ENCODE data around the gene CER1. TPM values are rescaled to one million over a fixed set of nuclear protein-coding genes. Genes with fewer than 3 reads are reported as not detected.

Gene CER1
- polyA plus RNA-seq, 1 donor from 2014 or later: not detected

- TF ChIP-seq, protein P1, sequence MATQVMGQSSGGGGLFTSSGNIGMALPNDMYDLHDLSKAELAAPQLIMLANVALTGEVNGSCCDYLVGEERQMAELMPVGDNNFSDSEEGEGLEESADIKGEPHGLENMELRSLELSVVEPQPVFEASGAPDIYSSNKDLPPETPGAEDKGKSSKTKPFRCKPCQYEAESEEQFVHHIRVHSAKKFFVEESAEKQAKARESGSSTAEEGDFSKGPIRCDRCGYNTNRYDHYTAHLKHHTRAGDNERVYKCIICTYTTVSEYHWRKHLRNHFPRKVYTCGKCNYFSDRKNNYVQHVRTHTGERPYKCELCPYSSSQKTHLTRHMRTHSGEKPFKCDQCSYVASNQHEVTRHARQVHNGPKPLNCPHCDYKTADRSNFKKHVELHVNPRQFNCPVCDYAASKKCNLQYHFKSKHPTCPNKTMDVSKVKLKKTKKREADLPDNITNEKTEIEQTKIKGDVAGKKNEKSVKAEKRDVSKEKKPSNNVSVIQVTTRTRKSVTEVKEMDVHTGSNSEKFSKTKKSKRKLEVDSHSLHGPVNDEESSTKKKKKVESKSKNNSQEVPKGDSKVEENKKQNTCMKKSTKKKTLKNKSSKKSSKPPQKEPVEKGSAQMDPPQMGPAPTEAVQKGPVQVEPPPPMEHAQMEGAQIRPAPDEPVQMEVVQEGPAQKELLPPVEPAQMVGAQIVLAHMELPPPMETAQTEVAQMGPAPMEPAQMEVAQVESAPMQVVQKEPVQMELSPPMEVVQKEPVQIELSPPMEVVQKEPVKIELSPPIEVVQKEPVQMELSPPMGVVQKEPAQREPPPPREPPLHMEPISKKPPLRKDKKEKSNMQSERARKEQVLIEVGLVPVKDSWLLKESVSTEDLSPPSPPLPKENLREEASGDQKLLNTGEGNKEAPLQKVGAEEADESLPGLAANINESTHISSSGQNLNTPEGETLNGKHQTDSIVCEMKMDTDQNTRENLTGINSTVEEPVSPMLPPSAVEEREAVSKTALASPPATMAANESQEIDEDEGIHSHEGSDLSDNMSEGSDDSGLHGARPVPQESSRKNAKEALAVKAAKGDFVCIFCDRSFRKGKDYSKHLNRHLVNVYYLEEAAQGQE (IDR thresholded peaks at IDR 0.05; ENCODE audit: borderline replicate concordance): no peak
- no peak for TF ChIP-seq MXI1 (conservative IDR thresholded peaks at IDR 0.05; ENCODE audit: poor library complexity, severe bottlenecking)
- TF ChIP-seq TAF1 (IDR thresholded peaks at IDR 0.05; ENCODE audit: low read depth): no peak
- TF ChIP-seq, protein P2, sequence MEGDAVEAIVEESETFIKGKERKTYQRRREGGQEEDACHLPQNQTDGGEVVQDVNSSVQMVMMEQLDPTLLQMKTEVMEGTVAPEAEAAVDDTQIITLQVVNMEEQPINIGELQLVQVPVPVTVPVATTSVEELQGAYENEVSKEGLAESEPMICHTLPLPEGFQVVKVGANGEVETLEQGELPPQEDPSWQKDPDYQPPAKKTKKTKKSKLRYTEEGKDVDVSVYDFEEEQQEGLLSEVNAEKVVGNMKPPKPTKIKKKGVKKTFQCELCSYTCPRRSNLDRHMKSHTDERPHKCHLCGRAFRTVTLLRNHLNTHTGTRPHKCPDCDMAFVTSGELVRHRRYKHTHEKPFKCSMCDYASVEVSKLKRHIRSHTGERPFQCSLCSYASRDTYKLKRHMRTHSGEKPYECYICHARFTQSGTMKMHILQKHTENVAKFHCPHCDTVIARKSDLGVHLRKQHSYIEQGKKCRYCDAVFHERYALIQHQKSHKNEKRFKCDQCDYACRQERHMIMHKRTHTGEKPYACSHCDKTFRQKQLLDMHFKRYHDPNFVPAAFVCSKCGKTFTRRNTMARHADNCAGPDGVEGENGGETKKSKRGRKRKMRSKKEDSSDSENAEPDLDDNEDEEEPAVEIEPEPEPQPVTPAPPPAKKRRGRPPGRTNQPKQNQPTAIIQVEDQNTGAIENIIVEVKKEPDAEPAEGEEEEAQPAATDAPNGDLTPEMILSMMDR (IDR thresholded peaks at IDR 0.05; ENCODE audit: poor library complexity, severe bottlenecking): no peak
- TF ChIP-seq SMC3 (conservative IDR thresholded peaks at IDR 0.05; ENCODE audit: poor library complexity): no peak
- TF ChIP-seq POLR2AphosphoS5 (IDR thresholded peaks at IDR 0.05): no peak
- TF ChIP-seq RAD21 (conservative IDR thresholded peaks at IDR 0.05): no peak
- no peak for TF ChIP-seq EZH2 (IDR thresholded peaks at IDR 0.05; ENCODE audit: borderline replicate concordance, insufficient read depth, low read length, poor library complexity, severe bottlenecking)
- no peak for TF ChIP-seq EP300 (conservative IDR thresholded peaks at IDR 0.05; ENCODE audit: poor library complexity, severe bottlenecking)
- Histone ChIP-seq H3K27ac (ENCODE audit: low read length) (no peak overlapping the region), H3K4me3 (ENCODE audit: low read length) (no peak overlapping the region), H4K20me1 (ENCODE audit: insufficient read depth) (no peaks in the 10 kb centered on the region), H3K9me2 (ENCODE audit: insufficient read depth, low read length) (no peaks in the 10 kb centered on the region), H2AFZ (ENCODE audit: low read depth, low read length) (no peak overlapping the region), H3K4me2 (ENCODE audit: low read length) (no peak overlapping the region), H3K36me3 (ENCODE audit: insufficient read depth, low read length) (no peaks in the 10 kb centered on the region), H3K9ac (ENCODE audit: low read length) (no peak overlapping the region), H3K9me3 (ENCODE audit: low read length) (no peaks in the 10 kb centered on the region), H3F3A (ENCODE audit: insufficient read depth, low read length, poor library complexity, severe bottlenecking) (no peaks in the 10 kb centered on the region), H3K27me3 (ENCODE audit: insufficient read depth, low read depth, low read length) (peaks cover 5% of the 10 kb centered on the region), H3K79me2 (replicated peaks; ENCODE audit: insufficient read depth, low read length) (no peaks in the 10 kb centered on the region)
Observed at GRCh38 chr9:14715102-14715501, 7.4 kb downstream of the CER1 start.

GRCh38 chr9:14713187-14713767 is 9.3 kb downstream of the CER1 start:
- no peak overlapping the region for H3K4me2 ChIP-seq (ENCODE audit: low read length)
- TF ChIP-seq RAD21 (conservative IDR thresholded peaks at IDR 0.05) (no peak), TAF1 (IDR thresholded peaks at IDR 0.05; ENCODE audit: low read depth) (no peak), SMC3 (conservative IDR thresholded peaks at IDR 0.05; ENCODE audit: poor library complexity) (no peak), EZH2 (IDR thresholded peaks at IDR 0.05; ENCODE audit: borderline replicate concordance, insufficient read depth, low read length, poor library complexity, severe bottlenecking) (no peak), MXI1 (conservative IDR thresholded peaks at IDR 0.05; ENCODE audit: poor library complexity, severe bottlenecking) (no peak), POLR2AphosphoS5 (IDR thresholded peaks at IDR 0.05) (no peak), EP300 (conservative IDR thresholded peaks at IDR 0.05; ENCODE audit: poor library complexity, severe bottlenecking) (no peak)
- TF ChIP-seq, protein P1 (IDR thresholded peaks at IDR 0.05; ENCODE audit: borderline replicate concordance): no peak
- TF ChIP-seq, protein P2 (IDR thresholded peaks at IDR 0.05; ENCODE audit: poor library complexity, severe bottlenecking): no peak
- no peaks in the 10 kb centered on the region for H3K36me3 ChIP-seq (ENCODE audit: insufficient read depth, low read length)

More at GRCh38 chr9:14713187-14713767, 9.3 kb downstream of the CER1 start:
- H3F3A ChIP-seq (ENCODE audit: insufficient read depth, low read length, poor library complexity, severe bottlenecking): no peaks in the 10 kb centered on the region
- no peaks in the 10 kb centered on the region for H4K20me1 ChIP-seq (ENCODE audit: insufficient read depth)
- no peaks in the 10 kb centered on the region for H3K79me2 ChIP-seq (replicated peaks; ENCODE audit: insufficient read depth, low read length)
- no peaks in the 10 kb centered on the region for H3K9me3 ChIP-seq (ENCODE audit: low read length)
- H3K27me3 ChIP-seq (ENCODE audit: insufficient read depth, low read depth, low read length): no peaks in the 10 kb centered on the region
- no peak overlapping the region for H3K4me3 ChIP-seq (ENCODE audit: low read length)
- no peak overlapping the region for H3K9ac ChIP-seq (ENCODE audit: low read length)
- no peaks in the 10 kb centered on the region for H3K9me2 ChIP-seq (ENCODE audit: insufficient read depth, low read length)
- no peak overlapping the region for H2AFZ ChIP-seq (ENCODE audit: low read depth, low read length)
- H3K27ac ChIP-seq (ENCODE audit: low read length): no peak overlapping the region
